ENCODE measurements around the gene DYNLT3.

- TF ChIP-seq POLR2AphosphoS5 (IDR thresholded peaks at IDR 0.05): no peak
- no peak for TF ChIP-seq CTCF (IDR thresholded peaks at IDR 0.05)
- TF ChIP-seq POLR2A (IDR thresholded peaks at IDR 0.05): no peak
These were observed 49.1 kb upstream of the DYNLT3 start for GRCh38 chrX:37896511-37896890.

All from breast epithelium (tissue), 3 donors.